ENCODE data around the gene CHAC2. TPM values are rescaled to one million over a fixed set of nuclear protein-coding genes. Genes with fewer than 3 reads are reported as not detected.
"Not testable (repeated sequence)": the region's sequence is repeated elsewhere in the genome, so short reads cannot be mapped to it uniquely, and the experiment has no call there.

The CHAC2 gene
- total RNA-seq, 1 donor from 2014 or later, result 1.6 TPM

GRCh38 chr2:53751728-53752127, 15.9 kb upstream of the CHAC2 start:
- Histone ChIP-seq H3K27me3 (ENCODE audit: low read depth) (no peaks in the 10 kb centered on the region), H3K36me3 (peaks cover 36% of the 10 kb centered on the region), H3K4me3 (no peak overlapping the region), H3K4me1 (peaks cover 10% of the 10 kb centered on the region), H3K27ac (no peak overlapping the region), H3K9me3 (no peaks in the 10 kb centered on the region)
- intact Hi-C loops (cut with DNase I), result no loop called here
- ATAC-seq (no peak), DNase-seq (no peak)
- TF ChIP-seq, protein P1, sequence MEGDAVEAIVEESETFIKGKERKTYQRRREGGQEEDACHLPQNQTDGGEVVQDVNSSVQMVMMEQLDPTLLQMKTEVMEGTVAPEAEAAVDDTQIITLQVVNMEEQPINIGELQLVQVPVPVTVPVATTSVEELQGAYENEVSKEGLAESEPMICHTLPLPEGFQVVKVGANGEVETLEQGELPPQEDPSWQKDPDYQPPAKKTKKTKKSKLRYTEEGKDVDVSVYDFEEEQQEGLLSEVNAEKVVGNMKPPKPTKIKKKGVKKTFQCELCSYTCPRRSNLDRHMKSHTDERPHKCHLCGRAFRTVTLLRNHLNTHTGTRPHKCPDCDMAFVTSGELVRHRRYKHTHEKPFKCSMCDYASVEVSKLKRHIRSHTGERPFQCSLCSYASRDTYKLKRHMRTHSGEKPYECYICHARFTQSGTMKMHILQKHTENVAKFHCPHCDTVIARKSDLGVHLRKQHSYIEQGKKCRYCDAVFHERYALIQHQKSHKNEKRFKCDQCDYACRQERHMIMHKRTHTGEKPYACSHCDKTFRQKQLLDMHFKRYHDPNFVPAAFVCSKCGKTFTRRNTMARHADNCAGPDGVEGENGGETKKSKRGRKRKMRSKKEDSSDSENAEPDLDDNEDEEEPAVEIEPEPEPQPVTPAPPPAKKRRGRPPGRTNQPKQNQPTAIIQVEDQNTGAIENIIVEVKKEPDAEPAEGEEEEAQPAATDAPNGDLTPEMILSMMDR (IDR thresholded peaks at IDR 0.05), result no peak

- H3K4me1 ChIP-seq, result peaks cover 10% of the 10 kb centered on the region
- TF ChIP-seq, protein P1 (IDR thresholded peaks at IDR 0.05), result no peak
- H3K9me3 ChIP-seq, result no peaks in the 10 kb centered on the region
- H3K36me3 ChIP-seq, result peaks cover 32% of the 10 kb centered on the region
- intact Hi-C loops (cut with DNase I), result no loop called here
- no peak for ATAC-seq
- H3K27me3 ChIP-seq (ENCODE audit: low read depth), result no peaks in the 10 kb centered on the region
- no peak for DNase-seq
- H3K27ac ChIP-seq, result no peak overlapping the region
- H3K4me3 ChIP-seq, result no peak overlapping the region
Observed at GRCh38 chr2:53752385-53752784, 15.2 kb upstream of the CHAC2 start.

DNA sequence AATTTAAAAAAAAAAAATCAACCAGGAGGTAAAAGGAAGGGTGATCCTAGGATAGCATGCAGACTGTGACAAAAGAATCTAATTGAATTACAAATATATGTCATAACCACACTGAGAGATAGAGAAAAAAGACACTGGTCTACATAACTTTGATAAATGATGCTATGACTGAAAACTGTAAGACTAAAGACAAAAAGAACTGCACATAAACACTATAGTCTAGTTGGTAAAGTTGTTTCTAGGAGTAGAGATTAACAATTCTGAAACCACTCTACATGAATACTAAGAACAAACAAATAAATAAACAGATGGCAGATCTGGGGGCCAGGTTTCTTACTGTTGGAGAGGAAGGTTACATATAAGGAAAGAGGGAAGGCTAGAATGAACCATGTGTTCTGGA, 14.6 kb upstream of the CHAC2 start:
- Histone ChIP-seq H3K9me3 (no peaks in the 10 kb centered on the region), H3K27me3 (ENCODE audit: low read depth) (no peaks in the 10 kb centered on the region), H3K27ac (no peak overlapping the region), H3K36me3 (peaks cover 26% of the 10 kb centered on the region), H3K4me3 (no peak overlapping the region), H3K4me1 (peaks cover 10% of the 10 kb centered on the region)
- DNase-seq (no peak), ATAC-seq (no peak)
- TF ChIP-seq, protein P1 (IDR thresholded peaks at IDR 0.05), result no peak
- intact Hi-C loops (cut with DNase I), result no loop called here

GRCh38 chr2:53755121-53755520, 12.5 kb upstream of the CHAC2 start:
- Histone ChIP-seq H3K36me3 (peaks cover 13% of the 10 kb centered on the region), H3K4me3 (no peak overlapping the region), H3K9me3 (no peaks in the 10 kb centered on the region), H3K27ac (no peak overlapping the region), H3K27me3 (ENCODE audit: low read depth) (no peaks in the 10 kb centered on the region), H3K4me1 (peaks cover 10% of the 10 kb centered on the region)
- peak; percentile 79 for DNase-seq
- TF ChIP-seq, protein P1 (IDR thresholded peaks at IDR 0.05), result no peak
- peak; percentile 80 to 88 for ATAC-seq
- intact Hi-C loops (cut with DNase I), result no loop called here

DNA sequence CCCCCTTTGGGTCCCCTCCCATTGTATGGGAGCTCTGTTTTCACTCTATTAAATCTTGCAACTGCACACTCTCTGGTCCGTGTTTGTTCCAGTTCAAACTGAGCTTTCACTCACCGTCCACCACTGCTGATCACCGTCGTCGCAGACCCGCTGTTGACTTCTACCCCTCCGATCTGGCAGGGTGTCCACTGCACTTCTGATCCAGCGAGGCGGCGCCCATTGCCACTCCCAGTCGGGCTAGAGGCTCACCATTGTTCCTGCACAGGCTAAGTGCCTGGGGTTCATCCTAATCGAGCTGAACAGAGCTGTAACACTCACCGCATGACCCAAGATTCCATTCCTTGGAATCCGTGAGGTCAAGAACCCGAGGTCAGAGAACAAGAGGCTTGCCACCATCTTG, 11.0 kb upstream of the CHAC2 start:
- H3K4me3 ChIP-seq, result no peak overlapping the region
- intact Hi-C loops (cut with DNase I), result no loop called here
- H3K27me3 ChIP-seq (ENCODE audit: low read depth), result no peaks in the 10 kb centered on the region
- no peaks in the 10 kb centered on the region for H3K9me3 ChIP-seq
- peaks cover 10% of the 10 kb centered on the region for H3K4me1 ChIP-seq
- TF ChIP-seq, protein P1 (IDR thresholded peaks at IDR 0.05), result no peak
- peaks cover 9% of the 10 kb centered on the region for H3K36me3 ChIP-seq
- DNase-seq (no peak), ATAC-seq (no peak)
- H3K27ac ChIP-seq, result no peak overlapping the region

- H3K4me1 ChIP-seq; H3K4me3 ChIP-seq; ATAC-seq; H3K9me3 ChIP-seq; intact Hi-C loops (cut with DNase I); H3K27ac ChIP-seq; H3K27me3 ChIP-seq (ENCODE audit: low read depth); DNase-seq: not testable (repeated sequence)
- H3K36me3 ChIP-seq, result peaks cover 14% of the 10 kb centered on the region
Observed at GRCh38 chr2:53757206-53757605, 10.4 kb upstream of the CHAC2 start.

Measured in lower lobe of right lung (tissue), 2 donors.